K562 treated with DMSO at 1 percent for 24 hours (cell line): Measurements from ENCODE around the gene CSPG5. TPM values are rescaled to one million over a fixed set of nuclear protein-coding genes. Genes with fewer than 3 reads are reported as not detected.

Experiments used
- total RNA-seq: library from RNA; unstranded; fragments of 300-600 nt; gene quantifications from 2 replicates; pipeline ENCODE4 v1.2.3, GENCODE V29; 2022; ENCODE audit warnings: low read depth; ENCODE audit not compliant: insufficient read depth

Gene CSPG5
- total RNA-seq, result 1.7 and 3.2 TPM in 2 replicates

GRCh38 chr3:47578691-47579632 lies at the start of gene CSPG5:
Gene CSPG5, minus strand, starts transcription at chr3:47578865. Its CDS starts 172 bp downstream, at chr3:47578693.

GRCh38 chr3:47513125-47513929 lies 65.3 kb downstream of the CSPG5 start, which contains the start of gene ELP6:
Gene ELP6, minus strand, starts transcription at chr3:47513712. Its CDS starts 122 bp downstream, at chr3:47513590.

Other genes with a start within 250 kb of the CSPG5 start
- 52.6 and 58.9 TPM in 2 replicates for gene PTPN23, start 197.8 kb downstream of the CSPG5 start, total RNA-seq
- 108 and 113 TPM in 2 replicates for gene SCAP, start 102.9 kb downstream of the CSPG5 start, total RNA-seq
- gene ELP6, start 65.2 kb downstream of the CSPG5 start, total RNA-seq, result 78.3 and 83.5 TPM in 2 replicates
- 44.6 and 46.9 TPM in 2 replicates for gene SMARCC1, start 203.0 kb upstream of the CSPG5 start, total RNA-seq
- 121 and 131 TPM in 2 replicates for gene DHX30, start 224.3 kb upstream of the CSPG5 start, total RNA-seq